Activated T-cell treated with anti-CD3 and anti-CD28 coated beads, Interleukin-2, amount 50 U/mL, for 24 hours (primary cell): ENCODE results near the gene PRDM16.

ENCODE experiments used
- DNase-seq: peaks from one replicate; pipeline ENCODE4 v3.0.0-alpha.2; 2020
- H3K27ac Mint-ChIP-seq: 2 replicates; pipeline ENCODE4 v1.8.0; 2020; ENCODE audit warnings: mild to moderate bottlenecking, mixed read lengths
- H3K27me3 Mint-ChIP-seq: 2 replicates; pipeline ENCODE4 v1.8.0; 2020; ENCODE audit warnings: mixed read lengths
- H3K36me3 Mint-ChIP-seq: 2 replicates; pipeline ENCODE4 v1.8.0; 2020; ENCODE audit warnings: low read depth, mixed read lengths
- H3K4me1 Mint-ChIP-seq: 2 replicates; pipeline ENCODE4 v1.8.0; 2020; ENCODE audit warnings: low read depth, mixed read lengths
- H3K4me3 Mint-ChIP-seq: 2 replicates; pipeline ENCODE4 v1.8.0; 2020; ENCODE audit warnings: mild to moderate bottlenecking, moderate library complexity, mixed read lengths
- H3K9me3 Mint-ChIP-seq: 2 replicates; pipeline ENCODE4 v1.8.0; 2020; ENCODE audit warnings: mixed read lengths

PRDM16 gene

GRCh38 chr1:3402258-3403010, 333.4 kb downstream of the PRDM16 start:
- Mint-ChIP-seq H3K4me3 (no peak overlapping the region), H3K27me3 (peaks cover 5% of the 10 kb centered on the region), H3K27ac (no peak overlapping the region), H3K9me3 (no peaks in the 10 kb centered on the region), H3K4me1 (no peaks in the 10 kb centered on the region), H3K36me3 (no peaks in the 10 kb centered on the region)
- no peak for DNase-seq

GRCh38 chr1:3403011-3403345, 334.0 kb downstream of the PRDM16 start:
- H3K9me3 Mint-ChIP-seq = no peaks in the 10 kb centered on the region
- no peak overlapping the region for H3K4me3 Mint-ChIP-seq
- no peaks in the 10 kb centered on the region for H3K36me3 Mint-ChIP-seq
- no peak for DNase-seq
- H3K27ac Mint-ChIP-seq = no peak overlapping the region
- no peaks in the 10 kb centered on the region for H3K4me1 Mint-ChIP-seq
- H3K27me3 Mint-ChIP-seq = peaks cover 5% of the 10 kb centered on the region

- H3K27me3 Mint-ChIP-seq = peaks cover 5% of the 10 kb centered on the region
- H3K4me3 Mint-ChIP-seq = no peak overlapping the region
- H3K9me3 Mint-ChIP-seq = no peaks in the 10 kb centered on the region
- no peaks in the 10 kb centered on the region for H3K4me1 Mint-ChIP-seq
- no peaks in the 10 kb centered on the region for H3K36me3 Mint-ChIP-seq
- no peak for DNase-seq
- no peak overlapping the region for H3K27ac Mint-ChIP-seq
These were observed 334.6 kb downstream of the PRDM16 start for GRCh38 chr1:3403388-3404231.

GRCh38 chr1:3404301-3404700, 335.3 kb downstream of the PRDM16 start:
- DNase-seq = no peak
- Mint-ChIP-seq H3K27ac (no peak overlapping the region), H3K4me1 (no peaks in the 10 kb centered on the region), H3K4me3 (no peak overlapping the region), H3K9me3 (no peaks in the 10 kb centered on the region), H3K27me3 (peaks cover 5% of the 10 kb centered on the region), H3K36me3 (no peaks in the 10 kb centered on the region)

GRCh38 chr1:3404801-3405200, 335.8 kb downstream of the PRDM16 start:
- Mint-ChIP-seq H3K4me1 (no peaks in the 10 kb centered on the region), H3K27me3 (peaks cover 3% of the 10 kb centered on the region), H3K27ac (no peak overlapping the region), H3K36me3 (no peaks in the 10 kb centered on the region), H3K4me3 (no peak overlapping the region), H3K9me3 (no peaks in the 10 kb centered on the region)
- DNase-seq = no peak

- Mint-ChIP-seq H3K27ac (no peak overlapping the region), H3K27me3 (peaks cover 3% of the 10 kb centered on the region), H3K9me3 (no peaks in the 10 kb centered on the region), H3K36me3 (no peaks in the 10 kb centered on the region), H3K4me3 (no peak overlapping the region), H3K4me1 (no peaks in the 10 kb centered on the region)
- no peak for DNase-seq
These were observed 336.5 kb downstream of the PRDM16 start for GRCh38 chr1:3405491-3405890.

GRCh38 chr1:3405974-3406867, 337.2 kb downstream of the PRDM16 start:
- Mint-ChIP-seq H3K27me3 (peaks cover 3% of the 10 kb centered on the region), H3K4me1 (no peaks in the 10 kb centered on the region), H3K27ac (no peak overlapping the region), H3K4me3 (no peak overlapping the region), H3K9me3 (no peaks in the 10 kb centered on the region), H3K36me3 (no peaks in the 10 kb centered on the region)
- no peak for DNase-seq

- H3K27me3 Mint-ChIP-seq = no peaks in the 10 kb centered on the region
- DNase-seq = no peak
- no peak overlapping the region for H3K27ac Mint-ChIP-seq
- H3K9me3 Mint-ChIP-seq = no peaks in the 10 kb centered on the region
- no peaks in the 10 kb centered on the region for H3K36me3 Mint-ChIP-seq
- H3K4me1 Mint-ChIP-seq = no peaks in the 10 kb centered on the region
- H3K4me3 Mint-ChIP-seq = no peak overlapping the region
These were observed 338.0 kb downstream of the PRDM16 start for GRCh38 chr1:3407021-3407420.

- Mint-ChIP-seq H3K36me3 (no peaks in the 10 kb centered on the region), H3K27me3 (no peaks in the 10 kb centered on the region), H3K4me1 (no peaks in the 10 kb centered on the region), H3K4me3 (no peak overlapping the region), H3K27ac (no peak overlapping the region), H3K9me3 (no peaks in the 10 kb centered on the region)
- DNase-seq = no peak
These were observed 339.8 kb downstream of the PRDM16 start for GRCh38 chr1:3408751-3409266.

GRCh38 chr1:3409366-3410141, 340.6 kb downstream of the PRDM16 start:
- no peaks in the 10 kb centered on the region for H3K4me1 Mint-ChIP-seq
- H3K27me3 Mint-ChIP-seq = no peaks in the 10 kb centered on the region
- H3K27ac Mint-ChIP-seq = no peak overlapping the region
- no peak overlapping the region for H3K4me3 Mint-ChIP-seq
- no peaks in the 10 kb centered on the region for H3K9me3 Mint-ChIP-seq
- DNase-seq = no peak
- H3K36me3 Mint-ChIP-seq = no peaks in the 10 kb centered on the region

GRCh38 chr1:3410142-3410925, 341.3 kb downstream of the PRDM16 start:
- H3K27me3 Mint-ChIP-seq = no peaks in the 10 kb centered on the region
- no peak overlapping the region for H3K4me3 Mint-ChIP-seq
- DNase-seq = no peak
- H3K27ac Mint-ChIP-seq = no peak overlapping the region
- H3K4me1 Mint-ChIP-seq = no peaks in the 10 kb centered on the region
- H3K36me3 Mint-ChIP-seq = no peaks in the 10 kb centered on the region
- no peaks in the 10 kb centered on the region for H3K9me3 Mint-ChIP-seq

GRCh38 chr1:3411806-3412205, 342.8 kb downstream of the PRDM16 start:
- Mint-ChIP-seq H3K27ac (no peak overlapping the region), H3K4me3 (no peak overlapping the region), H3K4me1 (no peaks in the 10 kb centered on the region), H3K36me3 (no peaks in the 10 kb centered on the region), H3K9me3 (no peaks in the 10 kb centered on the region), H3K27me3 (no peaks in the 10 kb centered on the region)
- DNase-seq = no peak

GRCh38 chr1:3412376-3412775, 343.4 kb downstream of the PRDM16 start:
- Mint-ChIP-seq H3K36me3 (no peaks in the 10 kb centered on the region), H3K27ac (no peak overlapping the region), H3K9me3 (no peaks in the 10 kb centered on the region), H3K27me3 (no peaks in the 10 kb centered on the region), H3K4me3 (no peak overlapping the region), H3K4me1 (no peaks in the 10 kb centered on the region)
- no peak for DNase-seq
